GM21619 (cell line): ENCODE measurements around the gene F12.

ENCODE experiments used
- ATAC-seq: cut with Tn5 transposase; IDR thresholded peaks from one replicate; pipeline ENCODE4 v1.9.1; 2021; ENCODE audit not compliant: unreplicated experiment

Gene F12

DNA sequence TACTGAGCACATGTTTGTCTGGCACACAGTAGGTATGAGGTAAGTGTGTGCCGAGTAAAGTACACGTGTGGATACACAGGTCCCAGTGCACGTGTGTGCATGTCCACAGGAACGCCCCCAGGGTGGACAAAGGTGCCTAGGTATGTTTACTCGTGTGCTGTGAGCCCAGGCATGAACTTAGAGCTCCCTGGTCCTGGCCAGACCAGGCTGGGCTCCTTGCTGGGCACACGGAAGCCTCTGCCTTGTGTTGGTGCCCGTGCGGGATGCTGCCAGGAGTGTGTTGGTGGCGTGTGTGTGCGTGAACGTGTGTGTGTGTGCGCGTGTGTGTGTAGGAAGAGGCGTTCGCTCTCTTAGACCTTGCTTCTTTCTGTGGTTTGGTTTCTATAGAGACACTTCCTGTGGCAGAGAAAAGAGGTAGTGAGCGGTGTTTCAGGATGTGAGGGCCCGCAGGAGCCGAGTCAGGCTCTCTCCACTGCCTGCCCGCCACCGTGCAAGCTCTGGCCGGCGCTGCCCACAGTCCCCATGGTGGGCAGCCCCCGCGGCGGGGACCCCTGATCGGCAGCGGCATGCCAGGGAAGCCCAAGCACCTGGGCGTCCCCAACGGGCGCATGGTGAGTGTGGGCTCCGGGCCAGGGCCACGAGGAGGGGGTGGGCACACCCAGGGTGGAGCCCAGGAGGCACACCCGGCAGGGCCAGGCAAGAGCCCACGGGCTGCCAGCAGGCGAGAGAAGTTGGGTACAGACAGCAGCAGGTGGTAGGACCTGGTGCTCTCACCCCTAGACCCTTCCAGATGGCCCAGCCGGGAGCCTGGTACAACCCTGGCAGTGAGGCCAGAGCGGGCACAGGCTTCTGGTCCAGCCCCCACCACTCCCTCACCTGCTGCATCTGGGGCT is 51.7 kb downstream of the F12 start, which contains the start of gene RGS14:
TSS of gene RGS14 (plus strand) at position 466 of the 893 bp plus-strand sequence. CDS start at position 567, 101 bp downstream.
- ATAC-seq = peak; percentile 90

DNA sequence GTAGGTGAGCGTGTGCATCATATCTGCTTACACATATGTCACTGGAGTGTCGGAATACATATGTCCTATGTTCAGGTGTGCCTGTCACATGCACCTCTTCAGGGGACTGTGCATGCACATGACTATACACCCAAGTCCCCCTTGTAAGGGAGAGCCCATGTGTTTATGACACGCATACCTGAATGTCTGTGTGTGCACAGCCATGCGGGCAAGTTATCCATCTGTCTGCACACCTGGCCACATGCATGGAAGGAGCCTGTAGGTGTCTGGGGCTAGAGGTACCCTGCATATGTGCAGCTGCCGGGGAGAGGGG is 52.3 kb downstream of the F12 start:
- ATAC-seq = no peak

DNA sequence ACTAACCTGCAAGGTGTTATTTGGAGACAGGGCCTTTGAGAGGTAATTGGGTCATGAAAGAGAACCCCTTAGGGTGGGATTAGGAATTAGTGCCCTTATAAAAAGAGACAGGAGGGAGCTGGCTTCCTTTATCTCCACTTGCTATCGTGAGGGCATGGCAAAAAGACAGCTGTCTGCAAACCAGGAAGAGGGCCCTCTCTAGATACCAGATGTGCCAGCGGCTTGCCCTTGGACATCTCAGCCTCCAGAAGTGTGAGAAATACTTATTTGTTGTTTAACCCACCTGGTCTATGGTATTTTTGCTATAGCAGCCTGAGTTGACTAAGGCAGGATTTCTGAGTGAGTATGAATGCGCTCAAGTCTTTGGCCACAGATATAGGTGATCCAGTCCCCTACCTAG is 52.6 kb downstream of the F12 start:
- ATAC-seq = no peak

DNA sequence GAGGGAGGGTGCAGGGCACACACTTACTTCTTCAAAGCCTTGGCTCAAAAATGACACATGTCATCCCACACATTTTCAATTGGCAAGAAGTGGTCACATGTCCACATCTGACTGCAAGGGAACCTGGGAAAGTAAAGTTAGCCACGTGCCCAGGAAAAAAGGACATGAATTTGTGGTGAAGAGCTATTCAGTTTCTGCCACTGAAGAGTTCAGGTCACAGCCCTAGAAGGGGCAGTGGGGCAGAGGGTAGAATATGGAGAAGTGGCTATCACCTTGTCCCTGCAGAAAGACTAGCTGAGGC is 53.5 kb downstream of the F12 start:
- no peak for ATAC-seq

DNA sequence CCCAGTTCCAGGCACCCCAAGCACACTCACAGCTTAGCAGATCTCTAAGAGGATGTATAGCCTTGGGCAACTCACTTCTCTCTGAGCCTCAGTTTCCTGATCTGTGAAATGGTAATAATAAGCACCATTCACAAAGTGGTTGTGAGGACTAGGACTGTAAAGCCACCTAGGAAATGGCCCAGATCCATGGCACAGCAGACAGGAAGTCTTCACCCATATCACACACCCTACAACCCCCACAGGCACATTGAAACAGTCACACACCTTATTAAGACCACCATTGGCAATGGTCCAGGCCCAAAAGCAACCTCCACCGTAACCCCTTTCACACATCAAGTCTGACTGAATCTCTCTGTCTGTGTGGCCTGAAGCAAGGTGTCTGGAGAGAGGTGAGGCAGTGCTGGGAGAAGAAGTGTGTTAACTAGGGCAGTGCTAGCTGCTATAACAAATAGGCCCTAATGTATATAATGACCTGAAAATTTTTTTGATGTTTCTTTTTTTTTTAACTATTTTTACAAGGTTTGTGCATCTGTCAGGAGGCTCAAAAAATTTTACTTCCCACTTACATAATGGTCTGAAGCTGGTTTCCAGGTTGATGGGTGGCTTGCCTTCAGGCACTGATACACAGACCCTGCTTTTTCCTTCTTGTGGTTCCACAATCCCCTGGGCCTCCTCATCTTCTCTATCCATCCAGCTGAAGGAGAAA is 54.0 kb downstream of the F12 start:
- no peak for ATAC-seq

DNA sequence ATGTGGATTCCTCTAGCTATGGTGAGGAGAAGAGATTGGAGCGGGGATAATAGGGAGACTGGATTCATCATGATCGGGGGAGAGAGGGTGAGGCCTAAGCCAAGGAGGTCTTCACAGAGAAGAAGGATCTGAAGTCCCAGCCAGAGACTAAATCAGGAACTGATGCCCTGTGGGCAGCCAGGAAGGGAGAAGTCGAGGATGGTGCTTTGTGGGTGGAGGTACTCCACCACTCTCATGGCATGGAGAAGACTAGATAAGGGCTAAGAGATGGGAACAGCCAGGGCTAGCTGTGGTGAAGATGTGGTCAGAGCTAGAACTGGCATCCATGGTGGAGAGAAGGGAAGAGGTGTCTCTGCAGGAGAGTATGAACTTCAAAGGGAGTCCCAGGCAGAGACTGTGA is 54.7 kb downstream of the F12 start:
- ATAC-seq = no peak

DNA sequence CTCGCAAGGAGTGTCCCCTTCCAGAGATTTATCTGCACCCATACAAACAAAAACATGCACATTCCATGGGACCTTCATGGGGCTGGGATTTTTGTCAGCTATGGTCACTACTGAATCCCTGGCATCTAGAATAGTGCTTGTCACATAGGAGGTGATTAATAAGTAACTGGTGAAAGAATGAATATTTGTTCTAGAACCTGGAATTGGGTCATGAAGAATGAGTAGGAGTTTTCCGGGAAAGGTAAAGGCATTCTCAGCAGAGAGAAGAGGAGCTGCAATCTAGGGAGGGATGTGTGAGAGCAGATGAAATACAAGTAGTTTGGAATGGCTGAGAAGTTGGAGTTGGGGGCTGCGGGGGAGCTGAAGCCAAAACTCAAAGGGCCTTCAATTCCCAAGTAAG is 55.1 kb downstream of the F12 start:
- no peak for ATAC-seq

DNA sequence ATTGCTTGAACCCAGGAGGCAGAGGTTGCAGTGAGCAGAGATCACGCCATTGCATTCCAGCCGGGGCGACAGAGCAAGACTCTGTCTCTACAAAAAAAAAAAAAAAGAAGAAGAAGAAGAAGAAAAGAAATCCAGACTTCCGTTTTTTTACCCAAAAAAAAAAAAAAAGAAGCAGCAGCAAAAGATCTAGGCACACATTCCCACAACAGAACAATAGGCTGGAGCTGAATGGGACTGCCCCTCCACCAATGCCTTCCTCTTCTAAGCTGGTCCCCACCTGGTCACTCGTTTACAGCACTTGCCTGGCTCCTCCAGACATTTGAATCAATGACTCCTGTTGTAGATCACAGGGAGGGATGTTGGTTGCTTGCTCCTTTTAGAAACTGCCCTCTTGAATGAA is 56.3 kb downstream of the F12 start:
- no peak for ATAC-seq
